ENCODE data around the gene BTLA.
"Not testable (repeated sequence)": the region's sequence is repeated elsewhere in the genome, so short reads cannot be mapped to it uniquely, and the experiment has no call there.

The BTLA gene

DNA sequence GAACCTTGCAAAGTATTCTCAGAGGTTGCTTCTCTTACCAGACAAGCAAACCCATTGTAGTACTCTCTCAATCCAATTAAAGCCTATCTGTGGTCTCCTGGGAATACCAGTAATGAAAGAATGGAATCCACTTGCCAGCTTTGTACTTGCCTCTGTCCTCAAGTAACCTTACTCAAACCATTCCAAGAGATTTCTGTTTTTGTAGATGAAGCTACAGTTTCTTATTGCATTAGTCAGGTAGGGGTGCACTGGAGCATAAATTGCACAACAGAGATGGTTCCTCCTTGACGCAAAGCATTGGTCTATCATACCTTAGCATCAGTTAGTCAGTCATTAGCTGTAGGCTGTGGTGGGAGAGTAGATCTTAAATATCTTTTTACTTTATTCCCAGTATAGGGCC lies 52.9 kb downstream of the BTLA start:
- no peak for DNase-seq

DNA sequence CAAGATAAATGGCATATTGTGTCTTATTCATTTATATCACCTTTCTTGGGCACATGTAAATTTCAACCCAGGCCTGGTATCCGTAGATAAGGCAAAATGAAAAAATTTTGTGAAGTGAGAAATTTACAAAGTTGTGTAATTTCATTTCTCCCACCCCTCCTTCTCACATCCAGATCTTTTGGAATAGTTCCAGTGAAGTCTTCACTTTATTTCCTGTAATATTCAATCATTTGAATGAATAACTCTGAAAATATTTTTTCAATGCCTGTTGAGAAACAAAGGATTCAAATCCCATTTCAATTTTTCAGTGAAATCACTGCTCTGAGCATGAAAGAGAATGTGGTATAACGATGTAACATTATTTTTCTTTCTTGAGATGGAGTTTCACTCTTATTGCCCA lies 53.4 kb downstream of the BTLA start:
- no peak for DNase-seq

DNA sequence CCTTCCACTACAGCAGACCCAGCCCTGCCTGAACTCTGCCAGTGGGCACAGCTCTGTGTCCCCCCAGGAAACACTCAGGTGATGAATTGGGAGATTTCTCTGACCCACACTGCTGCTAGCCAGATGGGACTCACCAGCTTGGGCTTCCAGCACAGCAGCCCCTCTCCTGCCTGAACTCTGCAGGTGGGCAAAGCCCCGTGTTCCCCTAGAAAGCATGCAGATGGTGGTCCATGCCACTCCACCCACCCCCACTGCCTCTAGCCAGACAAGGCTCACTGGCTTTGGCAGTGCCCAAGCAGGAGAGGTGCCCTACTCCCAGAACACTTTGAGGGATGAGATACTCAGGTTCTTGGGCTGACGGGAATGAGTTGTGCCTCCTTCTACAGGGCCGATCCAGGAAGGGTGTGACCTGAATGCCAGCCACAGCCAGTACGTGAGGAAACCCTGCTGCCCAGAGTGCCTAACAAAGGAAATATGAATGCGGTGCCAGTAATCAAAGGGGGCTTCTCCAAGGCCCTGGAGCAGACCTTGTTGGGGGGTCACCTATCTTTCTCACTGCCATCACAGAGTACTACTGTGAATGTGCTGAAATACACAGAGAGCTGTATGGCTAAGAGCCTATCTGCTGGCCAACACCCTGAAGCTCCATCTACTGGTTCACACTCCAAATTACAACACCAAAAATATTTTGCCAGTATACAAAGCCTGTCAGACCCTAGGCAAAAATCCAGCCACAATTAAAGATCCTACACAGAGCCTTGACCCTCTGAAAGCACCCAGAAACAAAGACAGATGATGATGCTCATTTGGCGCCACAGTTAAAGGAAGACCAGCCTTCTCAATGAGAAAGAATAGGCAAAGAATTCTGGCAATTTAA lies 61.9 kb downstream of the BTLA start:
- DNase-seq = no peak

DNA sequence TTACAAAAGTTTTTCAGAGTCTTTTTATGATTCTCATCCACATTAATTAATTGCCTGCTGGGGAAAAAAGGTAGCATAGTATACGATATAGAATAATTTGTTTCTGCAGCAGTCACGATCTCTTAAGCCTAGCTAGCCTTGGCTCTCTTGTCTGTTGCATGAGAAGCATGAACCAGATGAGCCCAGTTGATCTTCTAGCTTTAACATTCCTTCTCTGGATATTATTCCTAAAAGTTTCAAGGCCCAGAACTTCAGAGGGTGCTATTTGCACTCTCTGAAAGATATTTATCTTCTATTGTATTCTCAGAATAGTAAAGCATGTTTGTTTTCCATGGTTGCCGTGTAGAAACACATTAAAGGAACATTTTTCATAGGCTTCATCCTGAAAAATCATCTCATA lies 69.3 kb downstream of the BTLA start:
- DNase-seq = no peak

DNA sequence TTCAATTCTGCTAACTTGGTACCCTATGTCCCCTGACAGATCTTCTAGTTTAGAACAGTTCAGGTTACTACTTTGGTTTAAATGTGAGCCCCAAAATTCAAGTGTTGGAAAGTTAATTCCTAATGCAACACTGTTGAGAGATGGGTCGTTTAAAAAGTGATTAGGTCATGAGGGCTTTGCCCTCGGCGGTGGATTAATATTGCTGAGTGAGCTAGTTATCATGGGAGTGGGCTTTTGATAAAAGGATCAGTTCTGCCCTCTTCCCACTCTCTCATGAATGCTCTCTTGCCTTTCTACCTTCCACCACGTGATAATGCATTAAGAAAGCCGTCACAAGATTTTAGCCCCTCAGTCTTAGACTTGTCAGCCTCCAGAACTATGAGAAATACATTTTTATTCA lies 72.1 kb downstream of the BTLA start:
- DNase-seq = no peak

DNA sequence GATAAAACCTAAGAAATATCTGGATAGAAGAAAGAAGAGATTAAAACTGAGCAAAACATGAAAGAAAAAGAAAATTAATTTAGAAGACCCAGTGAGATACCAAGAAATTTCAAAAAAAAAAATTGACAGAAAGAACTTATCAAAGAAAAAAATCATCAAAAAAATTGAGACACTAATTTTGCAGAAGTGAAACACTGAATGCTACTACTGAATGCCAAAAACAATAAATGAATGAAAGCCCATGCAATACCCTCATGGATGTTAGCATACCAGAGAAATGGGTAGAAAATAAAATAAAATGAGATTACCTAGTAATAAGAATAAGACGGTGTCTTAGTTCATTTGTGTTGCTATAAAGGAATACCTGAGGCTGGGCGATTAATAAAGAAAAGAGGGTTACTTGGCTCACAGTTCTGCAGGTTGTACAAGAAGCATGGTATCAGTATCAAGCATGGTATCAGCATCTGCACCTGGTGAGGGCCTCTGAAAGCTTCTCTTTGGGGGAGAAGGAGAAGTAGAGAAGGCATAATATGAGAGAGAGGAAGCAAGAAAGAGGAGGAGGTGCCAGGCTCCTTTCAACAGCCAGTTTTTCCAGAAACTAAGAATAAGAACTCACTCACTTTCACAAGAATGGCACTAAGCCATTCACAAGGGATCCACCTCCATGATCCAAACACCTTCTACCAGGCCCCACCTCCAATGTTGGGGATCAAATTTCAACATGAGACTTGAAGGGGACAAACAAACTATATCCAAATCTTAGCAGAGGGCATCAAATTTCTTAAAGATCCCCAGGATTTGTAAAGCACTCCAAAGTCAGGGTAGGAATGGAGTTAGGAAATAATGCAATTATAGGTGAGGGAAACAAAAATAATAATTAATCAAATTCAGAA lies 73.2 kb downstream of the BTLA start:
- no peak for DNase-seq

DNA sequence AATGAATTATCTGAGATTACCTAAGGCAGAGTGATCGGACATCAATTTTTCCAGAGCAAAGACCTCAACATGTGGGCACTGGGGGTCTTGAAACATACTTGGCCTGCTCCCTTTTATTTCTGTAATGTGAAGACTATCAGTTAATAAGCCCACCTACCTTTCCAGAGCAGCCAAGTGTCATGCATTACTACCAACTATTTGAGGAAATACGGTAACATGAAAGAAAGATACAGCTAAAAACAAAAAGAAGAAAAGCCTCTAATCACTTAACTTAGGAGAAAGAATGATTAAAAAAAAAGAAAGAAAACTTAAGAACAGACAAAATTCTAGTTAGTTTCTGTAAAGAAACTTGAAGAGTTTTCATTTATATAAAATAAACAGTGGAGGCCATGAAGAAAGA lies 73.9 kb downstream of the BTLA start:
- no peak for DNase-seq

DNA sequence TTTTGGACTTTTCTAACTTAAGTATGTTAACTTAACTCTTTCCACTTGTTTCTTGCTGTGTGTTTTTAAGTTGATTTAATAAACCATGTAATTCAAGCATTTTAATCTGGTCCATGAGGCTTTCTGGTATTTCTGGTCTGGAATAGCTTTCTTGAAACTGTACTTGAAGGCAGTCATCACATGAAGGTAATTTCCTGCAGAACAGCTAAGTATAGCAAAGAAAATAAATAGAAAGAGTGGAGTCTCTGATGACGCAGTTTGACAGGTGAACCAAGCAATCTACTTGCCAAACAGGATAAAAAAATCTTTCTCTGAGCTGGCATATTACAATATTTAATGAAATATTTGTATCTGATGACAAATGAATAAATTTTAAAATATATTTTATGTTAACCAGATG lies 74.9 kb downstream of the BTLA start:
- DNase-seq = no peak

DNA sequence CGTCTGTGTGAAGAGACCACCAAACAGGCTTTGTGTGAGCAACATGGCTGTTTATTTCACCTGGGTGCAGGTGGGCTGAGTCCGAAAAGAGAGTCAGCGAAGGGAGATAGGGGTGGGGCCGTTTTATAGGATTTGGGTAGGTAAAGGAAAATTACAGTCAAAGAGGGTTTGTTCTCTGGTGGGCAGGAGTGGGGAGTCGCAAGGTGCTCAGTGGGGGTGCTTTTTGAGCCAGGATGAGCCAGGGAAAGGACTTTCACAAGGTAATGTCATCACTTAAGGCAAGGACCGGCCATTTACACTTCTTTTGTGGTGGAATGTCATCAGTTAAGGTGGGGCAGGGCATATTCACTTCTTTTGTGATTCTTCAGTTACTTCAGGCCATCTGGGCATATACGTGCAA lies 76.4 kb downstream of the BTLA start:
- not testable (repeated sequence) for DNase-seq

DNA sequence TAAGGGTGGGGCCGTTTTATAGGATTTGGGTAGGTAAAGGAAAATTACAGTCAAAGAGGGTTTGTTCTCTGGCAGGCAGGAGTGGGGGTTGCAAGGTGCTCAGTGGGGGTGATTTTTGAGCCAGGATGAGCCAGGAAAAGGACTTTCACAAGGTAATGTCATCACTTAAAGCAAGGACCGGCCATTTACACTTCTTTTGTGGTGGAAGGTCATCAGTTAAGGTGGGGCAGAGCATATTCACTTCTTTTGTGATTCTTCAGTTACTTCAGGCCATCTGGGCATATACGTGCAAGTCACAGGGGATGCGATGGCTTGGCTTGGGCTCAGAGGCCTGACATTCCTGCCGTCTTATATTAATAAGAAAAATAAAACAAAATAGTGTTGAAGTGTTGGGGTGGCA lies 80.7 kb downstream of the BTLA start:
- DNase-seq = not testable (repeated sequence)

DNA sequence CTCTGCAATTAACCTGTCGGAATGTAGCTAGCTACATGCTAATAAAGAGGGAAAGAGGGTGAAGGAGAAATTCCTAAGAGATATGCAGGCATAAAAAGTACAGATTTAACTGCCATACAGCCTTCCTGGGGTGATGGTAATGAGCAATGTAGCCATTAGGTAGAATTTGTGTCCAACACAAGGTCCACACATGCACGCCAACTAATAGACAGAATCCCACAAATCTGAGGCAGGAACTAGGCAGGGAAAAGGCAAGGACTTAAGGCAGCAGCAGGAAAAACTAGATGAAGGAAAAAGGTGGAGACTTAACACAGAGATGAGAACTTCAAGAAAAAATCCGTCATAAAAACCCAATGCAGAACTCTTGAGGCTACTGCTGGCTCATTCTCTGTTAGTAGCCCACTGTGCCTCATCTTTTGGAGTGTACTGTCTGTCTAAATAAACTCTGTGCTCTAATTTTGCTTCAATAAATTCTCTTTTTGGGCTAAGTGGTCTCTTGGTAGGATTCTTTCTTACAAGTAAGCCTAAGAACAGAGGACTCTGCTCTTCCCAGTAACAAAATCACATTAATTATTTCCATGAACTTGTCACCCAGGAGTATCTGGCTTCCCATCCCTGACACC lies 81.5 kb downstream of the BTLA start:
- no peak for DNase-seq

DNA sequence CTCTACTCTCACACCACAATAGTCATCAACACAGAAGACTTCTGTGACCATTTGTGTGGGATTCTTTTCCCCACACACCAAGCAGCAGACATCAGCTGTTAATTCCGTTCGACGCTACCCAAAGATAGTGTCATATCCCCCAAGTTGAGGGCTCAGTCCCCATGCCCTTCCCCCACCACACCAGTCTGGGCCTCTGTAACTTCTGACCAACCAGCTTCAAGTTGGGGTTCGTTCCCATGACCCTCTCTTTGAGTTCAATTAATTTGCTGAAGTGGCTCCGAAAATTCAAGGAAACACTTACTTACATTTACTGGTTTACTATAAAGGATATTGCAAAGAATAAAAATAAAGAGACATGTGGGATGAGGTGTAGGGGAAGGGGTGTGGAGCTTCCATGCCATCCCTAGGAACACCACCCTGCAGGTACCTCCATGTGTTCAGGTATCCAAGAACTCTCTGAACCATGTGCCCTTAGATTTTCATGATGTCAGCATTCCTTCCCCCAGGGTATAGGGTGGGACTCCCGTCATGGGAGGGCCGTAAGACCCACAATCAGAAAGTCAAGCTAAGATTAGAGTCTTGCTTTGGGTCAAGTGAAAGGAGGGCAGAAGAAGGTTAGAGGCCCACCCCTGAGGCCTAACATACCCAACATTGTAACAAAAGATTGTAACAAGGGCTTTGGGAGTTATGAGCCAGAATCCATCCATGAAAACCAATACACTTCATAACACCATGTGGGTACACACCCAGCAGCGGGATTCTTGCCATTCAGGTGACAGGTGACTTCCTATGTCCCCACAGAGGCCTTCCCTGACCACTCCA lies 82.7 kb downstream of the BTLA start:
- no peak for DNase-seq

DNA sequence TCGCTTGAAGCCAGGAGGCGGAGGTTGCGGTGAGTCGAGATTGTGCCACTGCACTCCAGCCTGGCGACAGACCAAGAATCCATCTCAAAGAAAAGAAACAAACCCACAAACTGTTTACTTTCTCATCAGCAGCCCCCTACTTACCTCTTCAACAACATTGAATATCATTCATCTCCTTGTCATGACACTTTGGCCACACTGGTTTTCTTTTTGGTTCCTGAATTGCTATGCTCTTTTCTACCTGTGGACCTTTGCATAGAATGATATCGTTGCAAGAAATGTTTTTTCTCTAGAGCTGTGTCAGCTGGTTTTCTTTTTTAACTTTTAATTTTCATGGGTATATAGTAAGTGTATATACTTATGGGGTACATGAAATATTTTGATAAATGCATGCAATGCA lies 83.9 kb downstream of the BTLA start:
- DNase-seq = no peak

Measured in anterior cingulate cortex (tissue), 58 donors.